ENCODE measurements around the gene LMAN2L.

LMAN2L gene, protein sequence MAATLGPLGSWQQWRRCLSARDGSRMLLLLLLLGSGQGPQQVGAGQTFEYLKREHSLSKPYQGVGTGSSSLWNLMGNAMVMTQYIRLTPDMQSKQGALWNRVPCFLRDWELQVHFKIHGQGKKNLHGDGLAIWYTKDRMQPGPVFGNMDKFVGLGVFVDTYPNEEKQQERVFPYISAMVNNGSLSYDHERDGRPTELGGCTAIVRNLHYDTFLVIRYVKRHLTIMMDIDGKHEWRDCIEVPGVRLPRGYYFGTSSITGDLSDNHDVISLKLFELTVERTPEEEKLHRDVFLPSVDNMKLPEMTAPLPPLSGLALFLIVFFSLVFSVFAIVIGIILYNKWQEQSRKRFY

DNA sequence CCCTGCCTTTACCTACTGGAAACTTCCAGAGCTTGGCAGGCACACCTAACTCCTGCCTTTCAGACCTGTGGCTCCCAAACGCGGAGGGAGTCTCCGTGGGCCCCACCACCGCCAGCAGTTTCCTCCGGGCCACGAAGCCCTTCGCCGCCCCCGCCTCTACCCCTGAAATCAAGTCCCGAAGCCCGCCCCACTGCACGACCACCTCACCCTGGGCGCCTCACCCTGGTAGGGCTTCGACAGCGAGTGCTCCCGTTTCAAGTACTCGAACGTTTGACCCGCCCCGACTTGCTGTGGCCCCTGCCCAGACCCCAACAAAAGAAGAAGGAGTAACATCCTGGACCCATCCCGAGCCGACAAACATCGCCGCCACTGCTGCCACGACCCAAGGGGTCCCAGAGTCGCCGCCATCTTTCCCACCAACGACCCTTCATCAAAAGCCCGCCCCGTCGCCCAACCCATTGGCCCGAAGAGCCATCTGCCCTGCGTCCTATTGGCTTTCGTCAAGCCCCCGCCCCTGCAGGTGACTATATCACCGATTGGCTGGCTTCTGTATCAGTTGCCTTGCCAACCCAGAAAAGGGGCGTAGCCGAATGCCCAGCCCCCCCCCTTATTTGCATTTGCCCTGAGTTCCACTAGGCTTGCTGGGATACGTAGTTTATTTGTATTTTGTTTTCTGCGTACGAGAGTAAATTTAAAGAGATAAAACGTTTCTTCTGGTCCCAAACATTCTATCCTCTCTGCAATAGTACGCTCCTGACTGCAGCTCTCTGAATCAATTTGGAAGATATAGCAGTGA is at the start of gene LMAN2L:
Gene LMAN2L (minus strand): TSS at position 432 of the 796 bp plus-strand sequence. CDS start 24 bp downstream, at position 408.
- DNase-seq (ENCODE audit: low read depth), result peak; percentile 97

GRCh38 chr2:96789245-96789617 is 49.4 kb upstream of the LMAN2L start:
- DNase-seq (ENCODE audit: low read depth), result no peak

- no peak for DNase-seq (ENCODE audit: low read depth)
Measured at GRCh38 chr2:96788442-96789244, 48.8 kb upstream of the LMAN2L start.

GRCh38 chr2:96787411-96787810 is 47.5 kb upstream of the LMAN2L start:
- DNase-seq (ENCODE audit: low read depth), result no peak

DNA sequence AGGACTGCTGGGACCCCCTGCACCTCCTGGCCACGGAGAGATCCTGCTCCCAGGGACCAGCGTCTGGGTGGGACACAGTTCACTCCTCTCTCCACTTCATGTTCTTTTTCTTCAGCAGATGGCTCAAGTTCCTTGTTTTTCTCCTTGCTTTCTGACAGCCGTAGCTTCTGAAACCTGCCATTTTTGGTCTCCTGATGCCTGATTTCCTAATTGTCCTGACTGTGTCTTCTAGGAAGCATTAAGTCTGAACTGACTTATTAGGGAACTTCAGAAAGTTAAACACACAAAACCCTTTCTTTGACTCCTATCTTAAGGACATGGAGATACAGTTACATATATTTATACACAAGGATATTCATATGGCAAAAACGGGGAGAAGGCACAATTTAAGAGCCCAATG is 43.5 kb upstream of the LMAN2L start:
- no peak for DNase-seq (ENCODE audit: low read depth)

DNA sequence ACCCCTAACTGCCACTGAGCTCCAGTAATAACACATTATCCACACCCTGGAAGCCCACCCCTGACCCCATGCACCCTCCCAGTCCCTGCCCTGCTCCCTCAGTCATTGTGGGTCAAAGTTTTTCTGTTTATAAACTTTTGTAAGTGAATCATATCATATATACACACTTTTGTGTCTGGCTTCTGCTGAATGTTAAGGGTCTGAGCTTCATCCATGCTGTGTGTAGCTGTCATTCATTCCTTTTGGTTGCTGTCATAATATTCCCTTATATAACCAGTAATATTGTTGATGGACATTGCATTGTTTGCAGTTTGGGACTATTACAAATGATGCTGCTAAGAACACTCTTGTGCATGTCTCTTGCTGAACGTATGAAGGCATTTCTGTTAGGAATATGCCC is 35.3 kb upstream of the LMAN2L start:
- DNase-seq (ENCODE audit: low read depth), result no peak

- DNase-seq (ENCODE audit: low read depth), result no peak
Measured at GRCh38 chr2:96773922-96774321, 34.1 kb upstream of the LMAN2L start.

- DNase-seq (ENCODE audit: low read depth), result no peak
Measured at GRCh38 chr2:96772903-96773671, 33.2 kb upstream of the LMAN2L start.

GRCh38 chr2:96771796-96772618 is 32.1 kb upstream of the LMAN2L start:
- DNase-seq (ENCODE audit: low read depth), result no peak

DNA sequence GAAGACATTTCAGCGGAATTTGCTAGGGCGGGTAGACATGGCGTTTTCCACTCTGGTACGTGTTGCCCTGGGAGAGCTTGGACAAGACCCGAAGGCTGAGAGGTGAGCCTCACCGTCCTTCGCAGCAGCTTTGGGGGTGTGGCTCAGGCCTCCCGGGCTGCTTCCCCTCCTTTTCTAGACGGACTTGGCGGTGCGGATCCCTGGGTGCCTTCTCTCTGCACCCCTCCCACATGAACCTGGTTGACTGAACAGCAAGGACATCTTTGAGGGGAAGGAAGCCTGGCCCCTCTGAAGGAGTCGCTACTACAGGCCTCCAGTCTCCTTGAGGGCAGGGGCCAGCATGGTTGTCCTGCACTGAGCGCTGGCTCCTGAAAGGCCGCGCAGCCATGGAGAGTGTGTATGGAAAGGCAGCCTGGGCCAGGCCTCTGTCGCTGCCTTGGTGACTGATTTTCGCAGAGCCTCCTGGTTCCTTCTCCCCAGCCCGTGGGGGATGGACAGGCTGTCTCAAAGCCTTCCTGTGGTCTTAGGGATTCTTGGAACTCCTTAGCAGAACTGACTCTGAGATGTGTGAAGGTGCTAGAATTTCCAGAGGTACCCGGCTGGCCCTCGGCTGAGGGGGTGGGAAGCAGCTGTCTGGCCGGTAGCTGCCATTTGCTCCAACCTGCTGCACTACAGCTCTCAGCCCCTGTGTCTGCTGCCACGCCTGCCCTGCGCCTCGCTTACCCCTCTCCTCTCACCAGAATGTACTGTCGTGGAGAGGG is 30.8 kb upstream of the LMAN2L start:
- no peak for DNase-seq (ENCODE audit: low read depth)

GRCh38 chr2:96769814-96770213 is 29.9 kb upstream of the LMAN2L start:
- no peak for DNase-seq (ENCODE audit: low read depth)

- no peak for DNase-seq (ENCODE audit: low read depth)
Measured at GRCh38 chr2:96768083-96768561, 28.3 kb upstream of the LMAN2L start.

- no peak for DNase-seq (ENCODE audit: low read depth)
Measured at GRCh38 chr2:96767135-96767871, 27.4 kb upstream of the LMAN2L start.

DNA sequence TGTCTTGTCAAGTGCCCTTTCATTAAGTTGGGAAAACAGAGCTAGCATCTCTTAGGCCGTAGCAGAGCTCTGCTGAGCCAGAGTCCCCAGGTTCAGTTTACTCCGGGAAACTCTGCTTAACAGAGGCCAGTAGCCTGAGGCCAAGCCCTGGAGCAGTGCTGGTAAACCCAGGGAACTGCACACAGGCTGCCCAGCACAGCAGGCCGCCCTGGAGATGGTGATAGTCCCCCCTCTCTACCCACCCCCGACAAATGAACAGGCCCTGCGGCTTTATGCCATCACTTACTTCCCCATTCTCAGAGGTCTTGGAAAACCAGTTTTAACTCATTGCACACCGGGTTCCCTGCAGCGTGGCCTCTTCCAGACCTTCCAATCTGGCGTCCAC is 24.4 kb upstream of the LMAN2L start:
- DNase-seq (ENCODE audit: low read depth), result no peak

DNA sequence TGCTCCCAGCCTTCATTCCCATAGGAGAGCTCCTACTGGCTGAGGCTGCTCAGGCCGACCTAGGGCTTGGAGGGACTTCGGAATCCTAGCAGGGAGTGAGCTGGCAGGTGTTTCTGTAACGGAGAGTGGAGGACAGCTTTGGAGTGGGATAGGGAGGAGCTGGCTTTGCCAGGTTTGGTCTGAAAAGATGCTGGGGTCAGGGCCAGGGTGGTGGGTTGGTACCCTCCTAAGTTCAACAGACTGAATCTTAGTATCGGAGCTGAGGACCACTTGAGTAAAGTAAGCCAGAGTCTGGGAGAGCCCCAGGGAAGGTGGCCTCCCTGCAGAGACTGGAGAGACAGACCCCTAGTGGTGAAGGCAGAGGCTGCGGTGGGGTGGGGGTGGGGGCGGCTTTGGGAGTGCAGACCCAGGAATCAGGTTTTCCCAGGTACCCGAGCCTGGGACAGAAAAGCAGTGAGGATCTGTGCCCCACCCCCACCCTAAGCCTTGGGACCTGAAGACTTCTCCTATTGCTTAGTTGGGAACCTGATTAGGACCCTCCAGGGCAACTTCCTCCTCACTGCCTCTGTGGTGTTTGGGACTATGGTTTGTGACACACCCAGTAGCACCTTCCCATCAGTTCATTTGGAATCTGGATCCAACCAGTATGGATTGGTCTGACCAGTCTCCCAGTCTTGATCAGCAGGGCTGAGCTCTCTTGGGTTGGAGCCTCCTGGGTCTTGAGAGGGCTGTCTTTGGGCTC is 23.8 kb upstream of the LMAN2L start:
- DNase-seq (ENCODE audit: low read depth), result no peak

- DNase-seq (ENCODE audit: low read depth), result no peak
Measured at GRCh38 chr2:96762529-96763311, 22.9 kb upstream of the LMAN2L start.

DNA sequence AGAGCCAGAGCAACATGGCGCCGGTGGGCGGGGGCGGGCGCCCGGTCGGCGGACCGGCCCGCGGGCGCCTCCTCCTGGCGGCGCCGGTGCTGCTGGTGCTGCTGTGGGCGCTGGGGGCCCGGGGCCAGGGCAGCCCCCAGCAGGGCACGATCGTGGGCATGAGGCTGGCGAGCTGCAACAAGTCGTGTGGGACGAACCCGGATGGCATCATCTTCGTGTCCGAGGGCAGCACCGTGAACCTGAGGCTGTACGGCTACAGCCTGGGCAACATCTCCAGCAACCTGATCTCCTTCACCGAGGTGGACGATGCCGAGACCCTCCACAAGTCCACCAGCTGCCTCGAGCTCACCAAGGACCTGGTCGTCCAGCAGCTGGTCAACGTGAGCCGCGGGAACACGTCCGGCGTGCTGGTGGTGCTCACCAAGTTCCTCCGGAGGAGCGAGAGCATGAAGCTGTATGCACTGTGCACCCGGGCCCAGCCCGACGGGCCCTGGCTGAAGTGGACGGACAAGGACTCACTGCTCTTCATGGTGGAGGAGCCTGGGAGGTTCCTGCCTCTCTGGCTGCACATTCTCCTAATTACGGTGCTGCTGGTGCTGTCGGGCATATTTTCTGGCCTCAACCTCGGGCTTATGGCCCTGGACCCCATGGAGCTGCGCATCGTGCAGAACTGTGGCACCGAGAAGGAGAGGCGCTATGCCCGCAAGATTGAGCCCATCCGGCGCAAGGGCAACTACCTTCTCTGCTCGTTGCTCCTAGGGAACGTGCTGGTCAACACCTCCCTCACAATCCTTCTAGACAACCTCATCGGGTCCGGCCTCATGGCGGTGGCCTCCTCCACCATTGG is 21.3 kb upstream of the LMAN2L start:
- no peak for DNase-seq (ENCODE audit: low read depth)
